Endothelial cell of umbilical vein (primary cell): ENCODE measurements around the gene UBE2H. TPM values are rescaled to one million over a fixed set of nuclear protein-coding genes. Genes with fewer than 3 reads are reported as not detected.

Experiments used
- BruUV-seq: library from RNA; stranded (reverse); fragments of 400-500 nt; replicated peaks from 2 replicates; lab custom pipeline; 2021; lab: Mats Ljungman, UMichigan
- CTCF ChIA-PET: fragments of 300-600, 350-600 bp; sonication (Branson Sonifier 250); formaldehyde crosslinking; loops from one replicate; lab custom pipeline; 2021; ENCODE audit warnings: antibody characterized with exemption, inconsistent platforms; lab: Charles Lee
- POLR2A ChIA-PET: fragments of 300-600, 350-600 bp; sonication (Branson Sonifier 250); formaldehyde crosslinking; loops from one replicate; lab custom pipeline; 2021; ENCODE audit warnings: antibody characterized with exemption, inconsistent platforms; lab: Charles Lee
- DNase-seq: peaks from one replicate; pipeline ENCODE4 v3.0.0-alpha.2; 2011; ENCODE audit warnings: low read depth, low spot score
- FAIRE-seq: peaks from 2 replicates; lab custom pipeline; 2011; peaks lifted over from hg19 to GRCh38; lab: Jason Lieb, UNC
- H2AFZ ChIP-seq: 2 replicates; pipeline ENCODE4 v1.6.0; 2012; ENCODE audit warnings: low read depth, low read length, control low read depth, inconsistent platforms
- H3K27ac ChIP-seq: 2 replicates; pipeline ENCODE4 v1.5.1; 2011; ENCODE audit warnings: low read depth, mild to moderate bottlenecking, control low read depth, low read length, moderate library complexity; ENCODE audit not compliant: insufficient read depth
- H3K27me3 ChIP-seq, 2 experiments: 2 replicates each; pipeline versions ENCODE4 v1.6.0 to v1.6.1; 2011; ENCODE audit warnings: low read length in 2 of 2, mixed read lengths in 1 of 2; ENCODE audit not compliant: control insufficient read depth in 2 of 2, insufficient read depth in 2 of 2
- H3K36me3 ChIP-seq, 2 experiments: 2 replicates in 1 of 2; 3 replicates in 1 of 2; pipeline ENCODE4 v1.5.1; 2011; ENCODE audit warnings: low read length in 2 of 2, mild to moderate bottlenecking in 1 of 2, moderate library complexity in 1 of 2; ENCODE audit not compliant: control insufficient read depth in 2 of 2, insufficient read depth in 2 of 2; ENCODE audit errors: extremely low read depth in 1 of 2
- H3K4me1 ChIP-seq: 3 replicates; pipeline ENCODE4 v1.5.1; 2011; ENCODE audit warnings: mild to moderate bottlenecking, low read length; ENCODE audit not compliant: control insufficient read depth, insufficient read depth; ENCODE audit errors: extremely low read depth
- H3K4me2 ChIP-seq: 2 replicates; pipeline ENCODE4 v1.6.1; 2011; ENCODE audit warnings: low read length, control low read depth, mixed read lengths; ENCODE audit not compliant: insufficient read depth
- H3K4me3 ChIP-seq, 3 experiments: fragments of 200-600 bp in 1 of 3; sonication (generic), shearing (Covaris generic) in 1 of 3; replicated peaks in 1 of 3; 2 replicates each; pipeline ENCODE4 v1.5.1; 2011 to 2016; ENCODE audit warnings: control low read depth in 3 of 3, low read length in 3 of 3, mild to moderate bottlenecking in 2 of 3, inconsistent platforms in 1 of 3, low read depth in 1 of 3, moderate library complexity in 1 of 3; ENCODE audit not compliant: insufficient read depth in 1 of 3
- H3K79me2 ChIP-seq: 2 replicates; pipeline ENCODE4 v1.6.0; 2012; ENCODE audit warnings: low read length, inconsistent platforms; ENCODE audit not compliant: control insufficient read depth, insufficient read depth
- H3K9ac ChIP-seq: replicated peaks from 2 replicates; pipeline ENCODE3; 2011; ENCODE audit warnings: low read length, control low read depth; ENCODE audit not compliant: insufficient read depth; ENCODE audit errors: extremely low read depth
- H3K9me1 ChIP-seq: replicated peaks from 3 replicates; pipeline ENCODE4 v1.6.0; 2011; ENCODE audit warnings: mild to moderate bottlenecking, low read length; ENCODE audit not compliant: control insufficient read depth, insufficient read depth; ENCODE audit errors: extremely low read depth
- H3K9me3 ChIP-seq: replicated peaks from 2 replicates; pipeline ENCODE4 v1.5.1; 2012; ENCODE audit warnings: low read length, inconsistent platforms; ENCODE audit not compliant: control insufficient read depth, insufficient read depth
- H4K20me1 ChIP-seq: replicated peaks from 2 replicates; pipeline ENCODE3; 2011; ENCODE audit warnings: mild to moderate bottlenecking, low read length; ENCODE audit not compliant: control insufficient read depth, insufficient read depth; ENCODE audit errors: extremely low read depth
- CTCF ChIP-seq, 2 donors: IDR thresholded peaks; 1 replicate in 1 of 2; 2 replicates in 1 of 2; pipeline ENCODE4 v1.5.1; 2011; ENCODE audit warnings: low read length in 2 of 2, mild to moderate bottlenecking in 2 of 2, moderate library complexity in 2 of 2, control low read depth in 1 of 2, inconsistent platforms in 1 of 2, low read depth in 1 of 2; ENCODE audit not compliant: insufficient read depth in 1 of 2; ENCODE audit errors: extremely low read depth in 1 of 2
- EZH2 ChIP-seq: IDR thresholded peaks from 2 replicates; pipeline ENCODE4 v1.6.1; 2012; ENCODE audit warnings: borderline replicate concordance, low read depth, mild to moderate bottlenecking, moderate library complexity, low read length, inconsistent platforms; ENCODE audit not compliant: severe bottlenecking
- FOS ChIP-seq: IDR thresholded peaks from 2 replicates; pipeline ENCODE4 v1.6.1; 2011; ENCODE audit warnings: mild to moderate bottlenecking, low read length, moderate library complexity, borderline replicate concordance; ENCODE audit not compliant: insufficient read depth
- JUN ChIP-seq: IDR thresholded peaks from 2 replicates; pipeline ENCODE4 v1.6.1; 2011; ENCODE audit warnings: borderline replicate concordance, low read depth; ENCODE audit not compliant: insufficient read length, insufficient read depth
- MAX ChIP-seq: IDR thresholded peaks from 2 replicates; pipeline ENCODE4 v1.6.1; 2011; ENCODE audit not compliant: insufficient read depth, insufficient read length
- MYC ChIP-seq: IDR thresholded peaks from one replicate; pipeline ENCODE4 v1.6.1; 2011; ENCODE audit warnings: mild to moderate bottlenecking, low read depth, low read length
- POLR2A ChIP-seq: IDR thresholded peaks from 2 replicates; pipeline ENCODE4 v1.6.1; 2012; ENCODE audit warnings: low read depth, mild to moderate bottlenecking, control low read depth, low read length
- POLR2AphosphoS5 ChIP-seq: IDR thresholded peaks from 2 replicates; pipeline ENCODE4 v1.6.1; 2012; ENCODE audit warnings: low read depth, mild to moderate bottlenecking, control low read depth, low read length, moderate library complexity; ENCODE audit not compliant: insufficient read depth
- dilution Hi-C: fragments of 300-500 bp; cut with MboI; formaldehyde crosslinking; loops from one replicate; pipeline ENCODE4 v1.15.0; 2019; ENCODE audit warnings: low sequenced_read_pairs; ENCODE audit not compliant: extremely low pct_ligation_motif_present
- intact Hi-C: fragments of 100-400 bp; cut with micrococcal nuclease; formaldehyde crosslinking; loops from one replicate; pipeline ENCODE4 v1.10.0; 2022
- polyA plus RNA-seq, 4 experiments: library from polyadenylated mRNA; depleted of rRNA in 3 of 4; stranded (reverse) in 3 of 4; unstranded in 1 of 4; fragments of >200 nt; gene quantifications; 2 replicates each; pipeline versions ENCODE4 v1.2.1 to v1.2.3, GENCODE V29; 2011 to 2012; ENCODE audit warnings: missing spikeins in 1 of 4
- total RNA-seq: library from RNA; stranded (reverse); gene quantifications from 2 replicates; pipeline ENCODE4 v1.2.3, GENCODE V29; 2021

The UBE2H gene
- total and polyA plus RNA-seq, 2 donors (not counting 3 experiments of a cell fraction or from before 2014, with no cell fraction given): 51.7 to 90.1 TPM

GRCh38 chr7:129997285-129997684 is 44.5 kb upstream of the UBE2H start:
- BruUV-seq: no TSS peak
- Histone ChIP-seq H3K4me3 (no peak overlapping the region), H3K79me2 (no peaks in the 10 kb centered on the region), H3K9me3 (no peaks in the 10 kb centered on the region), H3K4me2 (no peak overlapping the region), H3K27me3 (no peaks in the 10 kb centered on the region), H3K9ac (no peak overlapping the region), H3K4me1 (no peaks in the 10 kb centered on the region), H3K27ac (no peak overlapping the region), H2AFZ (no peak overlapping the region), H4K20me1 (no peaks in the 10 kb centered on the region), H3K36me3 (no peaks in the 10 kb centered on the region), H3K9me1 (no peaks in the 10 kb centered on the region)
- dilution Hi-C loops (no loop called here), intact Hi-C loops (no loop called here)
- FAIRE-seq: no peak
- POLR2A ChIA-PET: no interaction called here
- no peak for TF ChIP-seq POLR2AphosphoS5
- CTCF ChIA-PET: no interaction called here
- no peak for DNase-seq

GRCh38 chr7:129993275-129993674 is 40.5 kb upstream of the UBE2H start:
- no peak overlapping the region for H3K9ac ChIP-seq
- DNase-seq: no peak
- intact Hi-C loops: no loop called here
- TF ChIP-seq POLR2AphosphoS5 (no peak), POLR2A (no peak), MAX (no peak), MYC (no peak), FOS (no peak), EZH2 (no peak), CTCF (IDR thresholded peaks at IDR 0.05; ENCODE audit: extremely low read depth in 1 of 2, insufficient read depth in 1 of 2, low read depth in 1 of 2, low read length in 2 of 2) (no peak), JUN (no peak)
- dilution Hi-C loops: no loop called here
- BruUV-seq: no TSS peak
- no peaks in the 10 kb centered on the region for H3K4me1 ChIP-seq
- no peak for FAIRE-seq
- ChIA-PET POLR2A (no interaction called here), CTCF (interaction anchor here (1.0 to 1.9 kb wide), 2 partner anchors 9 to 13 kb away, joined by 3 to 8 read pairs; no protein-coding TSS in a partner anchor)
- no peaks in the 10 kb centered on the region for H3K9me3 ChIP-seq
- H3K36me3 ChIP-seq: no peaks in the 10 kb centered on the region
- no peaks in the 10 kb centered on the region for H4K20me1 ChIP-seq
- no peak overlapping the region for H3K4me2 ChIP-seq
- H3K4me3 ChIP-seq: no peak overlapping the region
- no peaks in the 10 kb centered on the region for H3K9me1 ChIP-seq
- H2AFZ ChIP-seq: no peak overlapping the region
- no peaks in the 10 kb centered on the region for H3K79me2 ChIP-seq
- no peaks in the 10 kb centered on the region for H3K27me3 ChIP-seq
- H3K27ac ChIP-seq: no peak overlapping the region
